HG03045 (cell line): ENCODE results near the gene ASCC3.
"Not testable (repeated sequence)": the region's sequence is repeated elsewhere in the genome, so short reads cannot be mapped to it uniquely, and the experiment has no call there.

ENCODE experiments used
- ATAC-seq: cut with Tn5 transposase; IDR thresholded peaks from one replicate; pipeline ENCODE4 v1.9.1; 2021; ENCODE audit warnings: mild to moderate bottlenecking, moderate library complexity; ENCODE audit not compliant: unreplicated experiment

The ASCC3 gene

GRCh38 chr6:100880853-100881706, at the start of gene ASCC3:
Gene ASCC3 (minus strand): TSS chr6:100881329. CDS start chr6:100867997, 13,332 bp downstream.
- peak; percentile 98 for ATAC-seq

GRCh38 chr6:100925749-100926148, 44.6 kb upstream of the ASCC3 start:
- ATAC-seq, result no peak

GRCh38 chr6:100924534-100925227, 43.6 kb upstream of the ASCC3 start:
- ATAC-seq, result no peak

GRCh38 chr6:100923481-100924165, 42.5 kb upstream of the ASCC3 start:
- no peak for ATAC-seq

GRCh38 chr6:100920028-100920605, 39.0 kb upstream of the ASCC3 start:
- ATAC-seq, result no peak

- no peak for ATAC-seq
These were observed 37.0 kb upstream of the ASCC3 start for GRCh38 chr6:100918152-100918551.

- ATAC-seq, result no peak
These were observed 34.7 kb upstream of the ASCC3 start for GRCh38 chr6:100915876-100916275.

- ATAC-seq, result no peak
These were observed 32.5 kb upstream of the ASCC3 start for GRCh38 chr6:100913400-100914276.

- no peak for ATAC-seq
These were observed 25.2 kb upstream of the ASCC3 start for GRCh38 chr6:100906325-100906724.

GRCh38 chr6:100905067-100905466, 23.9 kb upstream of the ASCC3 start:
- no peak for ATAC-seq

GRCh38 chr6:100904316-100904715, 23.2 kb upstream of the ASCC3 start:
- ATAC-seq, result no peak

- no peak for ATAC-seq
These were observed 20.5 kb upstream of the ASCC3 start for GRCh38 chr6:100901582-100901981.

- ATAC-seq, result no peak
These were observed 18.1 kb upstream of the ASCC3 start for GRCh38 chr6:100899202-100899601.

GRCh38 chr6:100897671-100898070, 16.5 kb upstream of the ASCC3 start:
- no peak for ATAC-seq

- ATAC-seq, result no peak
These were observed 12.6 kb upstream of the ASCC3 start for GRCh38 chr6:100893743-100894142.

- no peak for ATAC-seq
These were observed 11.6 kb upstream of the ASCC3 start for GRCh38 chr6:100892693-100893092.

- no peak for ATAC-seq
These were observed 11.0 kb upstream of the ASCC3 start for GRCh38 chr6:100892116-100892515.

- ATAC-seq, result no peak
These were observed 9.9 kb upstream of the ASCC3 start for GRCh38 chr6:100891079-100891478.

GRCh38 chr6:100890646-100891045, 9.5 kb upstream of the ASCC3 start:
- ATAC-seq, result not testable (repeated sequence)

GRCh38 chr6:100889351-100889750, 8.2 kb upstream of the ASCC3 start:
- ATAC-seq, result no peak
